ENCODE results near the gene LCN15.
"Not testable (repeated sequence)": the region's sequence is repeated elsewhere in the genome, so short reads cannot be mapped to it uniquely, and the experiment has no call there.

LCN15 gene

DNA sequence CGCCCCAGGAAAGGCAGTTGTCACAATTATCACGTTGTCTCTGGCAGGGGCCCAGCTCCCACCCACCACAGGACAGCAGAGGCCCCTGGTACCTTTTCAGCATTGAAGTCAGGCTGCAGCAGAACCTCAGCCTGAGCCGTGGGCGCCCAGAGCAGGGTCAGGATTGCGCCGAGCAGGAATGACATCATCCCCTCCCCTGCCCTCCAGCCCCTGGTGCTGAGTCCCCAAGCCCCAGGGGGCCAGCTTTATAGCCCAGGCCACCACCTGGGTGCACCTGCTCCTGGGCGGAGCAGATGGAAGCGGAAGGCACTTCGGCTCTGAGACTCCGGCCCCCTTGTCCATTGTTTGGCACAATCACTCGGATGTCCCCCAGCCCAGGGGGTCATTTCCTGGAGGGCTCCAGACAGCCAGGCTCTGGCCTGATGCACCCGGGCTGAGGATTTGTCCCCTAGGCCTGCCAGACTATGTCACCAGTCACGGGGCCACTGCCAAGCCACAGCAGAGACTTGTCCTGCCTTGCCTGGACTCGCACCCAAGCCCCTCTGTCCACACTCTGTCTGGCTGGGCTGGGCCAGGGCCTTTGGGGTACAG is at the start of gene LCN15:
Gene LCN15, minus strand, starts transcription at position 218 of the 591 bp plus-strand sequence. Its CDS starts 30 bp downstream, at position 188.
- no peak for DNase-seq

DNA sequence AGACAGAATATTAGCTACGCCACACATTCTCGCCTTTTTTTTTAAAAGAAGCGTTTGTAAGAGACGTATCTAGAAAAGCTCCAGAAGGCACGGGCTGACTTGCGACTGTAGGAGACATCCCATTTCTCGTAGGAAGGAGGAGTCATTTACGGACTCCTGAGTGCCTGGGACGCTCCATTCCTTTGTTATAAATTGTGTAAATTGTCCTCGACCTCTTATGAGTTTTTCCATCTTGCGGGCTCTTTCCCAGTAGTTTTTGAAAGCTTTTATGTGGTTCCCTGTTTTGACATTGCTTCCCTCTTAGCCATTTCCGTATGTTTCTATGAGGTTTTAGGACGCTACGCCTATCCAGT is 44.5 kb upstream of the LCN15 start:
- DNase-seq = peak; percentile 33

- no peak for DNase-seq
These were observed 43.9 kb upstream of the LCN15 start for GRCh38 chr9:136808075-136808805.

DNA sequence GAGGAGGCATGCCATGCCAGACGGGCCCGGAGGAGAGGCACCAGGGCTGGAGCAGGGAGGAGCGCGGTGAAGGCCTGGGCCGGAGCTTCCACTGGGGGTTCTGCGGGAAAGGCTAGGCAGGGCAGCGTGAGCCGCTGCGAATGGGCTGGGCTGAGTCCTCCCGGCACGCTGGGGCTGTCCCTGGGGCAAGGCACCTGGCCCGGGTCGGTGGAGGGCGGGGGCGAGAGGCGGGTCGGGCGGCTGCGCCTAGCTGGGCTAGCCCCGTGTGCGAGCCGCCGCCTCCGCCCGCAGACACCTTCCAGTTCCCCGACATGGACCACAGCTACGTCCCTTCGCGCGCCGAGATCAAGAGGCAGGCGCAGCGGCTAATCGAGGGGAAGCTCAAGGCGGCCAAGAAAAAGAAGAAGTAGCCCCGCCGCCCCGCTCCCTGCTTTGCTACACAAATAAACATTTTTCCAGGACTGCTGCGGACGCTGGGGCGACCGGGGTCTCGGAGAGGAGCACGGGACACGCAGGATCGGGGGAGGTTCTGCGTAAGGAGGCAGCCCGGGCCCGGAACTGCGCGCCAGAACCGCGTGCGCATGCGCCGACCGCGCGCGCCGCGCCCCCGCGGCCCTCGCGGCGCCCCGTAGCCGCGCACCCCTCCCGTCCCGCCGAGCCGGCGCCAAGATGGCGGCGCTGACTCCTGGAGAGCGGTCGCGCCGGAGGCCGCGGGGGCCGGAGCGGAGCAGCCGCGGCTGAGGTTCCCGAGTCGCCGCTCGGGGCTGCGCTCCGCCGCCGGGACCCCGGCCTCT is 43.2 kb upstream of the LCN15 start, which contains the start of gene RABL6:
Gene RABL6, plus strand, starts transcription at position 668 of the 794 bp plus-strand sequence. CDS start 249 bp downstream, outside the sequence.
- peak; percentile 45 for DNase-seq

GRCh38 chr9:136806631-136807201 is 42.4 kb upstream of the LCN15 start:
- DNase-seq = no peak

DNA sequence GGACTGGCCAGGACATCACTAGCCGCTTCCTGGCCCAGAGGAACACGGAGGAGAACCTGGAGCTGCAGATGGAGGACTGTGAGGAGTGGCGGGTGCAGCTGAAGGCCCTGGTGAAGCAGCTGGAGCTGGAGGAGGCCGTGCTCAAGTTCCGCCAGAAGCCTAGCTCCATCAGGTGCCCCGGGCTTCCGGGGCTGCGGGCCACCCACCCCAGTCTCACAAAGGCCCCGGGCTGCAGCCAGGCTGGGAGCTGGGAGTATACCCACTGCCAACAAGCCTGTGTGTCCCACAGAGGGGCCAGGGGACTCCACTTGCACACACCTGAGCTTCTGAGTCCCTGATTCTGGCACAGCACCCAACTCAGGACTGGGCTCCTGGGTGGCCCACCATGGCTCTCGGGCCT is 41.7 kb upstream of the LCN15 start:
- DNase-seq = no peak

GRCh38 chr9:136805207-136805740 is 41.0 kb upstream of the LCN15 start:
- no peak for DNase-seq

DNA sequence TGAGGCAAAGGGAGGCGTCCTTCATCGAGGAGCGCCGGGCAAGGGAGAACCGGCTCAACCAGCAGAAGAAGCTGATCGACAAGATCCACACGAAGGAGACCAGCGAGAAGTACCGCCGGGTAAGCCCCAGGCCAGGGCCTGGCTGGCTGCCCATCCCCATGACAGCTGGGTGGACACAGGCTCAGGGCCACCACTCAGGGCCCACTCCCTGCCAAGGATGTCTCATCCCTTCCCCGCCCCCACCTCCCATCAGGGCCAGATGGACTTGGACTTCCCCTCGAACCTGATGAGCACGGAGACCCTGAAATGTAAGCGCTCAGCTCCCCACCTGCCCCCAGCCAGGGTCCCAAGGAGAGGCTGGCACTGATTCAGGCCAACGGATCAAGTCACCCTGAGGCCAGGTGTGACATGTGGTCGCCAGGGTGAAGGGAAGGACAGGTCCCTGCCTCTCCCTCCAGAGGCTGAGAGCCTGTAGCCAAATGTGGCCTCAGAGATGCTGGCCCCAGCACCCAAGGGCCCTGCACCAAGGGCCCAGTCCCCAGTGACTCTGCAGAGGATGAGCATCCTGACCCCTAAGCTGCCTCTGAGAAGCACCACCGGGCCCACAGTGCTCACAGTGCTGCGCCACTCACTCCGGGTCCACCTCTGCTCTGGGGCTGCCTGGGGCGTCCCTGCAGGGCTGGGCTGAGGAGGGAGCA is 40.3 kb upstream of the LCN15 start:
- no peak for DNase-seq

DNA sequence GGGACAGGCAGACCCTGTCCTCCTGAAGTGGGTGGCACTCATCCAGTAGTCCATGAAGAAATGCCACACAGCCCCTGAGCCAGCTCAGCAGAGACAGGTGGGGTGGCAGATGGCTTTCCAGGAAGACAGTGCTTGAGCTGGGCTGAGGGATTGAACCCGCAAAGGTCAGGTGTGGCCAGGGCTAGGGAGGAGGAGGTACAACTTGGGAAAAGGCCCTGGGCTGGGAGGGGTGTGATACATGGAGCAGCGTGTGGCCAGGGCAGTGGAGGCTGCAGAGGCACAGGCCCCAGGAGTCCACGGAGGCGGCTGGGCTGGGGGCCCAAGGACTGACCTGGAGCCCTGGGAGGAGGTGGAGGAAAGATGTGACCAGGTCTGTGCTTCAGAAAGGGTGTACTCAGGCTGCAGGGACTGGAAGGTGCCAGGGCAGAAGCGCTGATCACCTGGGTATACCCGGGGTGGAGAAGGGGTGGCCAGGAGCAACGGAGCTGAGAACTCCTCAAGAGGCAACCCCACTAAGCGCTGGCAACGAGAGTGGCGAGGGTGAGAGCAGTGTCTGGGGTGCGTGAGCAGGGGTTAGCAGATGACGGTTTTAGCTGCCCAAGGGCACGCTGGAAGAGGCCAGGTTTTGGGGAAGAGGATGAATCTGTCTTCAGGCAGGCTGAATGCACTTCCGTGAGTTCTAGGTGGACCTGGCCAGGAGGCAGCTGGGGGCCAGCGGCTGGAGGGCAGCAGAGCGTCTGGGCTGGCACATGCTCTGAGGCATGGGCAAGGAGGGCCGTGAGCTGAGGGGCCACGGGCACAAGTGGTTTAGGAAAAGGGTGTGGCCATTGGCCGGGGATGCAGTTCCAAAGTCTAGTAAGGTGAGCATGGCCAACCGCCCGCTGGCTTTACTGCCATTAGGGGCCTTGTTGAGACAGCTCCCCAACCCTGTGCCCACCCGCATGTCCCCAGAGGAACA is 39.5 kb upstream of the LCN15 start:
- DNase-seq = no peak

DNA sequence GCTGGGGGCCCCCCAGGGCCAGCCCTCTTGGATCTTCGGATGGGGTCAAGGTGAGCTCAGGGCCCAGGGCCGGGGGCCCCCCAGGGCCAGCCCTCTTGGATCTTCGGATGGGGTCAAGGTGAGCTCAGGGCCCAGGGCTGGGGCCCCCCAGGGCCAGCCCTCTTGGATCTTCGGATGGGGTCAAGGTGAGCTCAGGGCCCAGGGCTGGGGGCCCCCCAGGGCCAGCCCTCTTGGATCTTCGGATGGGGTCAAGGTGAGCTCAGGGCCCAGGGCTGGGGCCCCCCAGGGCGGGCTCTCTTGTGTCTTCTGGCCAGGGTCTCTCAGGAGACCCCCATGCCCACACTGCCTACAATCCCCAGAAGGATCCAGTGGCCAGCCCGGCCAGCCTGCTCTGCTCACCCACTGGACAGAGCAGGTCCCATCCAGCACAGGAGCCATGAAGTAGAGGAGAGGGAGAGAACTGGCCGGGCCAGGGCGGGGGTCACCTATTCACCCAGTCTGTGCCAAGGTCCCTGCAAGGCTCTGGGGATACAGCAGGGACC is 38.8 kb upstream of the LCN15 start:
- DNase-seq = not testable (repeated sequence)

DNA sequence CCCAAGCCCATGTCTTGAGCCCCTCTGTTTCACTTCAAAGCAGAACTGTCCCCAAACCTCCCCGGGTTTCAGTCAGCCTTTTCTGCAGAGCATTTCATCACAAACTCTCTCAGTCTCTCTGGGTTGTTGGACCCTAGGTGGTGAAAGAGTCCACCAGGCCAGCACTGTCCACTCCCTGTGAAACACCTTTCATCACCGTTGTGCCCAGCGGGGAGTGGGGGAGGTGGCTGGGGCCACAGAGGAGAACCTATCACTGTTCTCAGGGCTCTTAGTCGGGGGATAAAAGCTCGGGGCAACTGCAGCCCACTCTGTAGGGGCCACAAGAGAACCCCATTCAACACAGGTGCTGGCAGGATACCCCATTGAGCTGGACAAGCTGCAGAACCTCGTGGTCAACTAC is 38.0 kb upstream of the LCN15 start:
- no peak for DNase-seq

DNA sequence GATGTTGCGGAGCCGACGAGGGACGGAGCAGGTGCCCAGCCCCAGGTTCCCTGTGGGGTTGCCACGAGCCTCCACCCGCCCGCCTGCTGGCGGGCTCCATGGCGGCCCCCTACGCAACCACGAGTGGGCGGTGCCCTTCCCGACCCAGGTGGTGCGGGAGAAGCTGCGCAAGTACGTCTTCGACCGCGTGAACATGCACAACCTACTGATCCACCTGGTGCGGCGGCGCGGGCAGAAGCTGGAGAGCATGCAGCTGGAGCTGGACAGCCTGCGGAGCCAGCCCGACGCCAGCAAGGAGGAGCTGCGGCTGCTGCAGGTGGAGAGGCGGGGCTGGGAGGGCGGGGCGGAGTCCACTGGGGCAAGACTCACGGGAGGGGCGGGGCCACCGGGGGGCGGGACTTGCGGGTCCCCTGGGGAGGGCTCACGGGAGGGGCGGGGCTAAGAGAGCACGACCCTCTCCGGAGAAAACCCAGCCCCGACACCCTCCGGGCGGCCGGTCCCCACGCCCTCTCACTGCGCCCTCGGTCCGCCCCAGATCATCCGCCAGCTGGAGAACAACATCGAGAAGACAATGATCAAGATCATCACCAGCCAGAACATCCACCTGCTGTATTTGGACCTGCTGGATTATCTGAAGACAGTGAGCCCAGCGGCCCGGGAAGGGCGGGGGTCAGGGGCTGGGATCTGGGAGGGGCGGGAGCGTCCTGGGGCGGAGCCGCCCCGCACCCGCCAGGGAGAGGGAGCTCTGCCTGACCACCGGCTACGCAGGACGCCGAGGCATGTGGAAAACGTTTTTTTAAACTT is 35.7 kb upstream of the LCN15 start:
- peak; percentile 62 for DNase-seq

DNA sequence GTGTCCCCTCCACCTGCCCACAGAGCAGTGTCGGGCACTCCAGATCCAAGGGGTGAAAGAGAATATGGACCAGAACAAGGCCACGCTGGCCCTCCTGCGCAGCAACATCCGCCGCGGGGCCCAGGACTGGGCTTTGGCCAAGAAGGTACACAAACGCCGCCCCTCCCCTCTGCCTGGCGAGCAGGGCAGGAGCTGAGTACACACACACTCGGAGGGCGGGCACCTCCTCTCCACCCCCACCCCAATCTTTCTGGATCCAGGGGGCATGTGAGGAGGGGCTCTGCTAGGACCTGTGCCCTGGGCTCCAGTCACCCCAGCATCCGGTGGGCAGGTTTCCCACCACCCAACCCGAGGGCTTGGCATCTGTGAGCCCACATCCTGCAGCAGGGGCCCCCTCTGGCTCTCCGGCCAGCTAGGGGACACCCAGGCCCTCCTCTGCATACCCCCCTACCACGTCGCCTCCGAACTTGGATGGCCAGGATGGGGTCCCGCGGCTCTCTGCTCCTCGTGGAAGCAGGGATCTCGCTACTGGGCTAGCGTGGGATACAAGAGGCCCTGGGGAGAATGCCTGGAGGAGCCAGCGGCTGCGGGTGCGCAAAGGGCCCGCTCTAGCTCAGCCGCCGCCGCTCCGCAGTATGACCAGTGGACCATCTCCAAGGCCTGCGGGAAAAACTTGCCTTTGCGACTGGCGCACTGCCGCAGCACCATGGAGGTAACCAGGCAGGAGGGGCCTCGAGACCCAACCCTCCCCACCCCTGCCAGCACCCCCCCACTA is 34.9 kb upstream of the LCN15 start:
- no peak for DNase-seq

DNA sequence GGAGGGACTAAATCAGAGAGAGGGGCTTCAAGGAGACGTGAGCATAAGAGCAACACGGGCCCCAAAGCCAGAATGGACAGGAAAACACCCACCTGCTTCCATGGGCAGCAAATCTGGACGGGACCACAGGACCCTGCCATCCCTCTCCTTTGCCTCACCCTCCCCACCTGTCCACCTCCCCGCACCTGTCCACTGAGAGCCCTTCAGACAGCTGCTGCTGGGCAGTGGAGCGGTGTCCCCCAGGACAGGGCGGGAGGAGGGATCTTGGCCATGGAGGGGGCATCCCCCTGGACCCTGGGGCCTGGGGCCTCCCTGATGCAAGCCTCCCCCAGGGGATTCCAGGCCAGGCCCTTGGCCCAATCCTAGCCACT is 34.4 kb upstream of the LCN15 start:
- no peak for DNase-seq

- DNase-seq = peak; percentile 11
These were observed 32.5 kb upstream of the LCN15 start for GRCh38 chr9:136796775-136797347.

DNA sequence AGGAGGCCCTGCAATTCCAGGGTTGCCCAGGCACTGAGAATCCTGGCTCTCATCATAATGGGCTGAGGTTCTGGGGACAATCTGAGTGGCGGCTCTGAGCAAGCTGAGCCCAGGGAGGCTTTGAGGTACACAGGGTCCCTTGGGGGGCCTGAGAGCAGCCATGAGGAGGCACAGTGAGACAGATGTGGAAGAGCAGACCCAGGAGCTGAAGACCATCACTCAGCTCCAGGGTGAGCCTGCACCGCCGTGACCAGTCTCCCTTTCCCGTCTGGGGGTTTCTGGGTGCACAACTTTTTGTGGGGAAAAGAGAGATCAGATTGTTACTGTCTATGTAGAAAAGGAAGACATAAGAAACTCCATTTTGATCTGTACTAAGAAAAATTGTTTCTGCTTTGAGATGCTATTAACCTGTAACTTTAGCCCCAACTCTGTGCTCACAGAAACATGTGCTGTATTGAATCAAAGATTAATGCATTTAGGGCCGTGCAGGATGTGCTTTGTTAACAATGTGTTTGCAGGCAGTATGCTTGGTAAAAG is 32.0 kb upstream of the LCN15 start, which contains the start of gene CCDC183:
Gene CCDC183, plus strand, starts transcription at position 101 of the 537 bp plus-strand sequence. Its CDS starts 60 bp downstream, at position 161.
- no peak for DNase-seq

DNA sequence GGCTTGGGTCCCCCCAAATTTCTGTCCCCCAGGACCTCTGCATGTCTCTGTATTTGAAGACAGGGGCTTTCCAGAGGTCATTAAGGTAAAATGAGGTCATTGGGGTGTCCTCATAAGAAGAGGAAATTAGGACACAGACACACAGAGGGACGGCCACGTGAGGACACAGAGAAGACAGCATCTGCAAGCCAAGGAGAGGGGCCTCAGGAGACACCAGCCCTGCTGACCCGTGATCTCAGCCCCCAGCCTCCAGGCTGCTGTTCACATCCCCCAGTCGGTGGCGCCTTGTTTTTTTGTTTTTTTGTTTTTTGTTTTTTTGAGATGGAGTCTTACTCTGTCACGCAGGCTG is 30.7 kb upstream of the LCN15 start:
- DNase-seq = no peak

GRCh38 chr9:136794281-136794999 is 30.1 kb upstream of the LCN15 start:
- no peak for DNase-seq
